Inflammatory macrophage (primary cell): ENCODE measurements around the gene SLC17A3.

Source experiments
- DNase-seq, 2 donors: peaks; one replicate each; pipeline ENCODE4 v3.0.0-alpha.2; 2020 to 2022

SLC17A3 gene

DNA sequence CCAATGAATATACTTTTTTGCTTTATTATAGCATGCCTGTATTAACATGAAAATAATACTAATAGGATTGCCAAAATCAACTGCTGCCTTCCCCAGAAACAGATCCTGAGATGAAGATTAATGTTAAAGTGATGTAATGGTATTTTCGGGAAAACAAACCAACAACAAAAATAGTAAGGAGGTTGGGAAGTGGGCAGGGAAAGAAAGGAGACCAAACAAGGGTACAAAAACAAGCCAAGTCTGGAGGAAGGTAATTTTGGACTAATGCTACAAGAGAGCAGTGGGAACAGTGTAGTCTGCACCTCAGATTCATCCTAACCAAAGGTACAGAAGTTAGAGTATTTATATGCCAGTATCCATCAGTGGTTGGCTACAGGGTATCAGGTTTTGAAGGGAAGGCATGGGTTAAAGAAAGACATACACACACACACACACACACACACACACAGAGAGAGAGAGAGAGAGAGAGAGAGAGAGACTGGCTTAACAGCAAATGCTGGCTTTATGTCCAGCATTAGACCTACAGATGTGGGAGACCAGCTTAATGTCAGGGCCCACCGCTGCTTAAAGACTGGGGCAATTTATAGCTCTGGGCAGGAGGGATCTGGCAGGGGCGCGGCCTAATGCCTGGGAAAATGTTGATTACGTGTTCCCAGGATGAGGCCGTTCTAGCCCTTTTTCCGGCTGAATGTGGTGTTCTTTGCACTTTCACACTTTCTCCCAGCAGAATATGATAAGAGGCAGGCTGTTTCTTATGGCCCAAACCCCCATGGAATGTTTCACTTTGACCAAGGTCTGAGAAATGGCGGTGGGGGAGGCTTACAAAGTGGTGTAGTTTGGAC, 38.4 kb downstream of the SLC17A3 start:
- DNase-seq: no peak

DNA sequence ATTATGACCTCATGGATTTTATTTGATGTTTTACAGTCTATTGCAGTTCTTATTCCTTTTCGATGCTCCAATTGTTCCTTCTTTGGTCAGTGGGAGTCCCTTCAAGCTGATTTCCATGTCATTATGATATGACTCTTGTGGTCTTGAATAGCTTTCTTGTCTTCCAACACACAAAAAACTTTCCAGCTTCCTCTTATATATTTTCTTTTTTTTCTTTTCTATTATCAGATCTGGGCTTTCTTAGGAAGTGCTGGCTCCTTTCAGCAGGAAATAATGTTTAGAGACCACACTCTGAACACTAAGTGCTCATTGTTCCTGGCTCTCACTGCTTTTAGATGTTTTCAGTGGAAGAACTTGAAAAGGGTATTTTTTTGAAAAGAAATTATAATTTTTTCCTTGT, 39.1 kb downstream of the SLC17A3 start:
- no peak for DNase-seq

DNA sequence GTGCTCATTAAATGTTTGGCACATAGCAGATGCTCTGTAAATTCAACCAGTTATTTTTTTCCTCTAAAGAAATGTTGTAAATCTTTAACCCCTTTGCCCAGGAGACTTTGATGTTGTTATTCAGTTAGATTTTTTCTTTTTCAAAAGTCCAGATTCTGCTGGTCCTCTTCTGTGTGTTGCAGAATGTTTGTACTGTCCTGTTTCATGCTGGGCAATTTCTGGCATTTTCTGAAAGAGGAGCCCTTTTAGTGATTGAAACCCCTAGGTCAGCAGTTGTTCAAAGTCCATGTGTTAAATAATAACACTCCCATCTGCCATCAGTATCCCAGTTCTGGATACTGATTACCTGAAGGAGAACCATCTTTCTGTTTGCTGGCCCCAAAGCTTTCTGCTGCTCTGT, 40.9 kb downstream of the SLC17A3 start:
- no peak for DNase-seq

DNA sequence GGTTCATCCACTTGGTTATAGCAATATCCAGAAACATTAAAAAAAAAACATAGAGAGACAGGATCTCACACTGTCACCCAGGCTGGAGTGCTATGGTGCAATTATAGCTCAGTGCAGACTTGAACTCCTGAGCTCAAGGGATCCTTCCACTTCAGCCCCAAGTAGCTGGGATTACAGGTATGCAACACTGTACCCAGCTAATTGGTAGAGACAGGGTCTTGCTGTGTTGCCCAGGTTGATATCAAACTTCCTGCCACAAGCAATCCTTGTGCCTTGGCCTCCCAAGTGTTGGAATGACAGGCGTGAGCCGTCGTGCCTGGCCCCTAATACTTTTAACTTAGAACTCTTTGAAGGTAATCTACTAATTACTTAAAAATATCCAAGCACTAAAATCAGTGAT, 41.4 kb downstream of the SLC17A3 start:
- DNase-seq: no peak

GRCh38 chr6:25832307-25832662, 41.8 kb downstream of the SLC17A3 start:
- no peak for DNase-seq

- no peak for DNase-seq
Measured at GRCh38 chr6:25831532-25832306, 42.3 kb downstream of the SLC17A3 start, which contains the start of gene SLC17A1. SLC17A1 (minus strand) TSS chr6:25832052; CDS start chr6:25830557, 1,495 bp downstream.

- DNase-seq: no peak
Measured at GRCh38 chr6:25830458-25830857, 43.6 kb downstream of the SLC17A3 start.

DNA sequence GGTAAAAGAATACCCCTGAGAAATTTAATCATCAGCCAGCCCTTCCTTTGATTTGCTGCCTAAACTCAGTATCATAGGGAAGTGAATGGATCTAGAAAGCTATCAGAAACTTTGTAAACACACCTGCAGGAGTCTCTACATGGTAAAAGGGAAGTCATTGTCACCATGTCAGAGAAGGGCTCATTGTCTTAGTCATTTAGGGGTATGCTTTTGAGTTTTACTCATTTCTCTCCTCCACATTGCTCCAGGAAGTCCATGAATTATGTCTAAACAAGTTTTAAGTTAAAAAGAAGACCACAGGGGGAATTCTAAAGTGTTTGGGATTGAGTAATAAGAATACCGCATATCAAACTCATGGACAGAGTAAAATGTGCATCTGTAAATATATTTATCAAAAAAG, 44.7 kb downstream of the SLC17A3 start:
- no peak for DNase-seq

DNA sequence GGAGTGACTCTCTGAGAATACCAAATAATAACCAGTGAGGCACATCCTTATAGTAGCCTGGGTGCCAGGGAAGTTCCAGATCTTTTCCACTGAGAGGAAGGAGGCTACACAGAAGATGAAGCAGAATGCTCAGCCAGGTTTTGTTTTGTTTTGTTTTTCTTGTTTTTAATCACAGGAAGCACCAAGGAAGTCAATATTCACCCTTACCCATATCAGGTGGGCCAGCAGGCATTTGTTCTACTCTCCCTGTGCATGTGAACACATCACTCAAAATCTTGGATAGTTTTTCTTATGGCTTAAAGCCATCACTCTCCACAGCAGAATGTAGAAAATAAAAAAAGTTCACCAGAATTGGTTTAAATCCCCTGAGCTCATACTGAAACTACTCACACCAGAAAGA, 52.7 kb downstream of the SLC17A3 start:
- DNase-seq: no peak

DNA sequence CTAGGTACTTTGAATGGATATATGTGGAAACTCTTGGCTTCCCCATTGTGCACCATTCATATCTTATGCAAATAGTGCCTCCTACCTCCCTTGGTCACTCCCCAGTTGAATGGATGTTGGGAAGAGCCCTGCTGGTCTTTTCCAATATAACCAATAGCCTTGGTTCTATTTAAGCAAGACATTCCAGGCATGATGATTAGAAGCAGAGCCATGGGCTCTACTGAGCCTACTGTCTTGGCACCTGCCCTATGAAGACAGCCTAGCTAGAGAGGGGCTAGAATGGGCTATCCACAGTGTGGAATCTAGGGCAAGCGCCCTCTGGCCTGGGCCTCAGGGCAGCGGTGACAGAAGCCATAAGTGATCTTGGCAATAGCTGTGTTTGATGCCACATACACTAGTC, 57.8 kb downstream of the SLC17A3 start:
- DNase-seq: no peak

GRCh38 chr6:25815194-25815593, 58.8 kb downstream of the SLC17A3 start:
- DNase-seq: no peak

DNA sequence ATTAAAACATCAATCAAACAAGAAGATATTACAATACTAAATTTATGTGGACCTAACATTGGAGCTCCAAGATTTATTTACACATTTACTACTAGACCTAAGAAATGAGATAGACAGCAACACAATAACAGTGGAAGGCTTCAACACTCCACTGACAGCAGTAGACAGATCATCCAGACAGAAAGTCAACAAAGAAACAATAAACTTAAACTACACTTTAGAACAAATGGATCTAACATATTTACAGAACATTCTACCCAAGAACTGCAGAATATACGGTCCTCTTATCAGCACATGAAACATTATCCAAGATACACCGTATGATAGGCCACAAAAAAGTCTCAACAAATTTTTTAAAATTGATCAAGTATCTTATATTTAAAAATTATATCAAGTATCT, 69.2 kb downstream of the SLC17A3 start:
- no peak for DNase-seq

DNA sequence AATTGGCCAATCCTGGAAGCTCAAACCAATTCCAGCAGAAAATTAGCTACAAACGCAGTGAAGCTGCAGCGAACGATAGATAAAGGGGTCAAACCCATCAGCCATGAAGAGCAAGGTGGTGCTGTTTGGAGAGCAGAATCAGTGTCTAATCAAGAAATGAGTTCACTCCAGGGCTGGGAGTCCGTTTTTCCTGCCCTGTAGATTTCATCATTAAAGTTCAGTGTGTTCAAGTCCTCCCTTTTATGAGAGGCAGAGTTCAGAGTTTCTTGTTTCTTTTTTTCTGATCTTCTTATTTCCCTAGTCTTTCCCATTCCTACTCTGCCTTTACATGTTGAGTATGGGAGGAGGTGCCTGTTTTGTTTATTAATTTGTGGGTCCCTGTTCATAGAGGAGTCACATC, 72.6 kb downstream of the SLC17A3 start:
- DNase-seq: no peak
